ENCODE measurements around the gene PLXNA3.

- TF ChIP-seq CTCF (IDR thresholded peaks at IDR 0.05) (no peak), EP300 (IDR thresholded peaks at IDR 0.05) (no peak)
Observed at GRCh38 chrX:154481911-154482601, 24.0 kb downstream of the PLXNA3 start.
